Measurements from ENCODE around the gene GAN. TPM values are rescaled to one million over a fixed set of nuclear protein-coding genes. Genes with fewer than 3 reads are reported as not detected.
A peak's percentile ranks its signal among the peaks of the same experiment; 100 is the strongest.
"Not testable (repeated sequence)": the region's sequence is repeated elsewhere in the genome, so short reads cannot be mapped to it uniquely, and the experiment has no call there.

The GAN gene
- total RNA-seq, 2 experiments from 2014 or later, result 4.5 to 4.7 TPM

GRCh38 chr16:81421536-81421935, 106.8 kb downstream of the GAN start:
- no peak for TF ChIP-seq CTCF (IDR thresholded peaks at IDR 0.05)
- Mint-ChIP-seq H3K4me3 (no peak overlapping the region), H3K27ac (no peak overlapping the region), H3K36me3 (ENCODE audit: low read depth) (no peaks in the 10 kb centered on the region), H3K9me3 (no peaks in the 10 kb centered on the region), H3K27me3 (no peaks in the 10 kb centered on the region), H3K4me1 (ENCODE audit: low read depth) (peaks cover 8% of the 10 kb centered on the region)
- Histone ChIP-seq H3K9me3 (ENCODE audit: control insufficient read depth in 1 of 2, insufficient read depth in 1 of 2, low read length in 2 of 2) (no peaks in the 10 kb centered on the region), H3K27ac (ENCODE audit: low read depth in 1 of 2, low read length in 2 of 2) (no peak overlapping the region), H3K27me3 (ENCODE audit: control insufficient read depth in 1 of 2, insufficient read depth in 2 of 2, low read length in 2 of 2) (no peaks in the 10 kb centered on the region), H3K4me1 (ENCODE audit: insufficient read depth, low read length) (peaks cover 10% of the 10 kb centered on the region), H3K4me3 (ENCODE audit: low read length) (no peak overlapping the region), H3K36me3 (ENCODE audit: insufficient read depth, low read length) (no peaks in the 10 kb centered on the region)
- ChIA-PET CTCF (no interaction called here), POLR2A (no interaction called here)
- ATAC-seq (ENCODE audit: poor library complexity) (no peak), DNase-seq (no peak)
- intact Hi-C loops (cut with DNase I, micrococcal nuclease), result no loop called here

GRCh38 chr16:81422153-81422552, 107.4 kb downstream of the GAN start:
- intact Hi-C loops (cut with DNase I, micrococcal nuclease); CTCF ChIA-PET; H3K27me3 Mint-ChIP-seq; DNase-seq; H3K27me3 ChIP-seq (ENCODE audit: control insufficient read depth in 1 of 2, insufficient read depth in 2 of 2, low read length in 2 of 2); H3K4me1 ChIP-seq (ENCODE audit: insufficient read depth, low read length); H3K4me1 Mint-ChIP-seq (ENCODE audit: low read depth); H3K4me3 ChIP-seq (ENCODE audit: low read length); H3K4me3 Mint-ChIP-seq; H3K27ac Mint-ChIP-seq; H3K9me3 Mint-ChIP-seq; H3K36me3 ChIP-seq (ENCODE audit: insufficient read depth, low read length); ATAC-seq (ENCODE audit: poor library complexity); H3K9me3 ChIP-seq (ENCODE audit: control insufficient read depth in 1 of 2, insufficient read depth in 1 of 2, low read length in 2 of 2); H3K27ac ChIP-seq (ENCODE audit: low read depth in 1 of 2, low read length in 2 of 2); POLR2A ChIA-PET; H3K36me3 Mint-ChIP-seq (ENCODE audit: low read depth): not testable (repeated sequence)

GRCh38 chr16:81424771-81425170, 110.0 kb downstream of the GAN start:
- ATAC-seq (ENCODE audit: poor library complexity) (peak; percentile 43), DNase-seq (peak in 3 of 14 experiments; percentile 46 to 76 (median 69))
- no peak overlapping the region for H3K27ac Mint-ChIP-seq
- Histone ChIP-seq H3K27me3 (ENCODE audit: control insufficient read depth in 1 of 2, insufficient read depth in 2 of 2, low read length in 2 of 2) (no peaks in the 10 kb centered on the region), H3K27ac (ENCODE audit: low read depth in 1 of 2, low read length in 2 of 2) (no peak overlapping the region), H3K36me3 (ENCODE audit: insufficient read depth, low read length) (no peaks in the 10 kb centered on the region), H3K4me1 (ENCODE audit: insufficient read depth, low read length) (peaks cover 14% of the 10 kb centered on the region), H3K4me3 (ENCODE audit: low read length) (no peak overlapping the region), H3K9me3 (ENCODE audit: control insufficient read depth in 1 of 2, insufficient read depth in 1 of 2, low read length in 2 of 2) (no peaks in the 10 kb centered on the region)
- no peaks in the 10 kb centered on the region for H3K9me3 Mint-ChIP-seq
- CTCF ChIA-PET, result no interaction called here
- intact Hi-C loops (cut with DNase I, micrococcal nuclease), result no loop called here
- TF ChIP-seq CTCF (IDR thresholded peaks at IDR 0.05), result no peak
- H3K27me3 Mint-ChIP-seq, result no peaks in the 10 kb centered on the region
- peaks cover 12% of the 10 kb centered on the region for H3K4me1 Mint-ChIP-seq (ENCODE audit: low read depth)
- no peak overlapping the region for H3K4me3 Mint-ChIP-seq
- POLR2A ChIA-PET, result interaction anchor here (0.7 kb wide), 1 partner anchor 26 kb away, joined by 3 read pairs; no protein-coding TSS in a partner anchor
- H3K36me3 Mint-ChIP-seq (ENCODE audit: low read depth), result no peaks in the 10 kb centered on the region

GRCh38 chr16:81427219-81427618, 112.5 kb downstream of the GAN start:
- Mint-ChIP-seq H3K36me3 (ENCODE audit: low read depth) (no peaks in the 10 kb centered on the region), H3K4me3 (no peak overlapping the region), H3K4me1 (ENCODE audit: low read depth) (peaks cover 12% of the 10 kb centered on the region), H3K27me3 (no peaks in the 10 kb centered on the region), H3K9me3 (no peaks in the 10 kb centered on the region), H3K27ac (no peak overlapping the region)
- no peaks in the 10 kb centered on the region for H3K27me3 ChIP-seq (ENCODE audit: control insufficient read depth in 1 of 2, insufficient read depth in 2 of 2, low read length in 2 of 2)
- no peak for ATAC-seq (ENCODE audit: poor library complexity)
- DNase-seq, result no peak
- H3K4me3 ChIP-seq (ENCODE audit: low read length), result no peak overlapping the region
- intact Hi-C loops (cut with DNase I, micrococcal nuclease), result no loop called here
- no peak for TF ChIP-seq CTCF (IDR thresholded peaks at IDR 0.05)
- H3K9me3 ChIP-seq (ENCODE audit: control insufficient read depth in 1 of 2, insufficient read depth in 1 of 2, low read length in 2 of 2), result no peaks in the 10 kb centered on the region
- no peaks in the 10 kb centered on the region for H3K36me3 ChIP-seq (ENCODE audit: insufficient read depth, low read length)
- H3K27ac ChIP-seq (ENCODE audit: low read depth in 1 of 2, low read length in 2 of 2), result no peak overlapping the region
- CTCF ChIA-PET, result no interaction called here
- peaks cover 14% of the 10 kb centered on the region for H3K4me1 ChIP-seq (ENCODE audit: insufficient read depth, low read length)
- POLR2A ChIA-PET, result no interaction called here
